HL-60 (cell line): Measurements from ENCODE around the gene GPR108.

Experiments used
- CTCF ChIP-seq: IDR thresholded peaks from one replicate; pipeline ENCODE4 v1.5.1; 2011; ENCODE audit warnings: low read length, control low read depth, inconsistent platforms; ENCODE audit not compliant: insufficient read depth
- GABPA ChIP-seq: IDR thresholded peaks from 2 replicates; pipeline ENCODE4 v1.6.1; 2012; ENCODE audit warnings: low read depth
- POLR2AphosphoS5 ChIP-seq: IDR thresholded peaks from 2 replicates; pipeline ENCODE4 v1.6.1; 2012; ENCODE audit warnings: low read depth
- REST ChIP-seq: IDR thresholded peaks from 2 replicates; pipeline ENCODE4 v1.6.1; 2012; ENCODE audit warnings: low read depth; ENCODE audit not compliant: insufficient replicate concordance
- SPI1 ChIP-seq: IDR thresholded peaks from 2 replicates; pipeline ENCODE4 v1.6.1; 2012; ENCODE audit warnings: low read depth, mild to moderate bottlenecking, borderline replicate concordance

- TF ChIP-seq POLR2AphosphoS5 (no peak), CTCF (no peak), GABPA (no peak), REST (no peak), SPI1 (no peak)
These were observed 43.7 kb downstream of the GPR108 start for GRCh38 chr19:6693681-6694080.
